ENCODE data around the gene VILL. TPM values are rescaled to one million over a fixed set of nuclear protein-coding genes. Genes with fewer than 3 reads are reported as not detected.

VILL gene
- polyA plus RNA-seq, 1 of the 3 experiments (the other 2 are of a cell fraction), result 8.8 TPM

DNA sequence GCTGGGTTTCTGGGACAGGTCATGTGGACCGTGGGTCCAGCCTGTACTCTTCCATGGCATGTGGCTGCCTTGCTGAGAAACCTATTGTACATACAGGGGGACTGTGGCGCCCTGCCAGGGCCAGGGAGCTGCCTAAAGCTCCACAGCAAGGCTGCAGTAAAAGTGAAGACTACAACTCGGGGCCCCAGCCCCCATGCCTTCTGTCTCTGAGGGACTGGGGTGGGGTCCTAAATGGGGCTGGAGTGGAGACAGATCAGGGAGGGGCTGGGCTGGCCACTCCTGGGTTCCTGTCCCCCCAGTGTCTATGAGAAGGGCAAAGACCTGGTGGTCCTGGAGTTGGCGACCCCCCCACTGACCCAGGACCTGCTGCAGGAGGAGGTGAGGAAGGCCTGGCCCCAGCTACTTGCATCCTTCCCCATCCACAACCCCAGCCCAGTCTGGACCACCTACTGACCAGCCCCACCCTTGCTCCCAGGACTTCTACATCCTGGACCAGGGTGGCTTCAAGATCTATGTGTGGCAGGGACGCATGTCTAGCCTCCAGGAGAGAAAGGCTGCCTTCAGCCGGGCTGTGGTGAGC lies 7.3 kb downstream of the VILL start:
- POLR2A ChIA-PET, result no interaction called here
- no peak overlapping the region for H3K9ac ChIP-seq
- no peak overlapping the region; the same call in 1 of the 2 replicates for H2AFZ ChIP-seq (ENCODE audit: low read depth)
- H3K27me3 ChIP-seq (ENCODE audit: insufficient read depth), result no peaks in the 10 kb centered on the region
- no peaks in the 10 kb centered on the region for H3K9me2 ChIP-seq
- H3K4me1 ChIP-seq (ENCODE audit: control insufficient read depth in 1 of 2, insufficient read depth in 2 of 2, low read depth in 1 of 2, low read length in 1 of 2), result peaks cover 5 to 19% of the 10 kb centered on the region in 2 experiments; a peak in 3 of 4 replicates
- no peaks in the 10 kb centered on the region for H3K79me2 ChIP-seq (ENCODE audit: insufficient read depth)
- H3K36me3 ChIP-seq (replicated peaks in 1 of 2; ENCODE audit: control insufficient read depth in 1 of 2, insufficient read depth in 2 of 2, low read length in 1 of 2), result peaks cover 0 to 3% of the 10 kb centered on the region in 2 experiments
- CTCF ChIA-PET, result interaction anchor here (1.0 to 2.4 kb wide), 11 partner anchors 8 to 183 kb away, joined by 3 to 17 read pairs (median 8); no protein-coding TSS in a partner anchor
- peaks cover 4% of the 10 kb centered on the region for H3F3A ChIP-seq (replicated peaks; ENCODE audit: insufficient read depth)
- no peak overlapping the region for H3K4me2 ChIP-seq
- no peak for DNase-seq
- H3K9me3 ChIP-seq, result no peaks in the 10 kb centered on the region
- no peak overlapping the region for H3K4me3 ChIP-seq (ENCODE audit: low read depth in 2 of 2, low read length in 1 of 2)
- H4K20me1 ChIP-seq (ENCODE audit: insufficient read depth), result no peaks in the 10 kb centered on the region
- WGBS (ENCODE audit: low lambda C conversion rate), result 89% methylated on average over 3 of the region's 6 CpGs
- no peak overlapping the region for H3K27ac ChIP-seq (ENCODE audit: low read depth in 2 of 2, low read length in 1 of 2)
- TF ChIP-seq NRF1 (IDR thresholded peaks at IDR 0.05; ENCODE audit: low read depth, low read length) (no peak), MXI1 (IDR thresholded peaks at IDR 0.05; ENCODE audit: low read depth, low read length) (no peak), TEAD4 (IDR thresholded peaks at IDR 0.05; ENCODE audit: borderline replicate concordance, insufficient read depth) (no peak)
- TF ChIP-seq, protein P1, sequence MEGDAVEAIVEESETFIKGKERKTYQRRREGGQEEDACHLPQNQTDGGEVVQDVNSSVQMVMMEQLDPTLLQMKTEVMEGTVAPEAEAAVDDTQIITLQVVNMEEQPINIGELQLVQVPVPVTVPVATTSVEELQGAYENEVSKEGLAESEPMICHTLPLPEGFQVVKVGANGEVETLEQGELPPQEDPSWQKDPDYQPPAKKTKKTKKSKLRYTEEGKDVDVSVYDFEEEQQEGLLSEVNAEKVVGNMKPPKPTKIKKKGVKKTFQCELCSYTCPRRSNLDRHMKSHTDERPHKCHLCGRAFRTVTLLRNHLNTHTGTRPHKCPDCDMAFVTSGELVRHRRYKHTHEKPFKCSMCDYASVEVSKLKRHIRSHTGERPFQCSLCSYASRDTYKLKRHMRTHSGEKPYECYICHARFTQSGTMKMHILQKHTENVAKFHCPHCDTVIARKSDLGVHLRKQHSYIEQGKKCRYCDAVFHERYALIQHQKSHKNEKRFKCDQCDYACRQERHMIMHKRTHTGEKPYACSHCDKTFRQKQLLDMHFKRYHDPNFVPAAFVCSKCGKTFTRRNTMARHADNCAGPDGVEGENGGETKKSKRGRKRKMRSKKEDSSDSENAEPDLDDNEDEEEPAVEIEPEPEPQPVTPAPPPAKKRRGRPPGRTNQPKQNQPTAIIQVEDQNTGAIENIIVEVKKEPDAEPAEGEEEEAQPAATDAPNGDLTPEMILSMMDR (IDR thresholded peaks at IDR 0.05), result no peak
- TF ChIP-seq, protein P2, sequence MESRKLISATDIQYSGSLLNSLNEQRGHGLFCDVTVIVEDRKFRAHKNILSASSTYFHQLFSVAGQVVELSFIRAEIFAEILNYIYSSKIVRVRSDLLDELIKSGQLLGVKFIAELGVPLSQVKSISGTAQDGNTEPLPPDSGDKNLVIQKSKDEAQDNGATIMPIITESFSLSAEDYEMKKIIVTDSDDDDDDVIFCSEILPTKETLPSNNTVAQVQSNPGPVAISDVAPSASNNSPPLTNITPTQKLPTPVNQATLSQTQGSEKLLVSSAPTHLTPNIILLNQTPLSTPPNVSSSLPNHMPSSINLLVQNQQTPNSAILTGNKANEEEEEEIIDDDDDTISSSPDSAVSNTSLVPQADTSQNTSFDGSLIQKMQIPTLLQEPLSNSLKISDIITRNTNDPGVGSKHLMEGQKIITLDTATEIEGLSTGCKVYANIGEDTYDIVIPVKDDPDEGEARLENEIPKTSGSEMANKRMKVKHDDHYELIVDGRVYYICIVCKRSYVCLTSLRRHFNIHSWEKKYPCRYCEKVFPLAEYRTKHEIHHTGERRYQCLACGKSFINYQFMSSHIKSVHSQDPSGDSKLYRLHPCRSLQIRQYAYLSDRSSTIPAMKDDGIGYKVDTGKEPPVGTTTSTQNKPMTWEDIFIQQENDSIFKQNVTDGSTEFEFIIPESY (IDR thresholded peaks at IDR 0.05; ENCODE audit: borderline replicate concordance, low read depth), result no peak

DNA sequence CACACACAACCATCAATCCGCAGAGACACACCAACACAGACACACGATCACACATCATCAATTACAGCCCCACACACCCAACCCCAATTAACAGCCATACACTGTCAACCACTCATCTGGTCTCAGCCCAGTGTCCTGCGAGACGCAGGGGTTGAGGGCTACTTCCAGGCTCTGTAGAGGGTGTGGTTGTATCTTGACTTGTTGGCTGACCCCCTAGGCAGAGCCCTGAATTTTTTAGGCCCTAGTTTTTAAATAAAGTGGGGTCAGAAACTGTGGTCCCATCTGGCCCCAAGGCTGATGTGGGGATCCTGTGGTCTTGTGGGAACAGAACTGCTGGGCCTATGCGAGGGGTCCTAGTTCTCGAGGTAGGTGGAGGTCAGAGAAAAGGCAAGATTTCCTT lies 9.2 kb downstream of the VILL start:
- Histone ChIP-seq H2AFZ (ENCODE audit: low read depth) (no peak overlapping the region), H3K9ac (no peak overlapping the region), H3K27me3 (ENCODE audit: insufficient read depth) (no peaks in the 10 kb centered on the region), H3K79me2 (ENCODE audit: insufficient read depth) (no peaks in the 10 kb centered on the region), H3K9me2 (no peaks in the 10 kb centered on the region), H4K20me1 (ENCODE audit: insufficient read depth) (no peaks in the 10 kb centered on the region), H3F3A (replicated peaks; ENCODE audit: insufficient read depth) (no peaks in the 10 kb centered on the region), H3K27ac (ENCODE audit: low read depth in 2 of 2, low read length in 1 of 2) (no peak overlapping the region), H3K4me3 (ENCODE audit: low read depth in 2 of 2, low read length in 1 of 2) (no peak overlapping the region), H3K9me3 (no peaks in the 10 kb centered on the region), H3K4me1 (ENCODE audit: control insufficient read depth in 1 of 2, insufficient read depth in 2 of 2, low read depth in 1 of 2, low read length in 1 of 2) (peaks cover 5 to 14% of the 10 kb centered on the region in 2 experiments; a peak in 3 of 4 replicates), H3K36me3 (replicated peaks in 1 of 2; ENCODE audit: control insufficient read depth in 1 of 2, insufficient read depth in 2 of 2, low read length in 1 of 2) (peaks cover 0 to 3% of the 10 kb centered on the region in 2 experiments), H3K4me2 (no peak overlapping the region)
- CTCF ChIA-PET, result no interaction called here
- POLR2A ChIA-PET, result no interaction called here
- WGBS (ENCODE audit: low lambda C conversion rate), result 90% methylated on average over 6 of the region's 6 CpGs
- no peak for DNase-seq
- TF ChIP-seq RCOR1 (IDR thresholded peaks at IDR 0.05; ENCODE audit: low read length) (no peak), FOXJ3 (CRISPR knock-in tag; IDR thresholded peaks at IDR 0.05) (no peak), NRF1 (IDR thresholded peaks at IDR 0.05; ENCODE audit: low read depth, low read length) (no peak), MEF2A (IDR thresholded peaks at IDR 0.05; ENCODE audit: borderline replicate concordance, low read depth) (no peak), GATA2 (CRISPR knock-in tag; IDR thresholded peaks at IDR 0.05) (no peak), NFIC (IDR thresholded peaks at IDR 0.05; ENCODE audit: borderline replicate concordance) (no peak), CHD2 (IDR thresholded peaks at IDR 0.05; ENCODE audit: low read length, partially characterized antibody) (no peak), EP300 (IDR thresholded peaks at IDR 0.05; ENCODE audit: borderline replicate concordance in 1 of 2, low read depth in 1 of 2, low read length in 1 of 2) (no peak)
- TF ChIP-seq, protein P3, sequence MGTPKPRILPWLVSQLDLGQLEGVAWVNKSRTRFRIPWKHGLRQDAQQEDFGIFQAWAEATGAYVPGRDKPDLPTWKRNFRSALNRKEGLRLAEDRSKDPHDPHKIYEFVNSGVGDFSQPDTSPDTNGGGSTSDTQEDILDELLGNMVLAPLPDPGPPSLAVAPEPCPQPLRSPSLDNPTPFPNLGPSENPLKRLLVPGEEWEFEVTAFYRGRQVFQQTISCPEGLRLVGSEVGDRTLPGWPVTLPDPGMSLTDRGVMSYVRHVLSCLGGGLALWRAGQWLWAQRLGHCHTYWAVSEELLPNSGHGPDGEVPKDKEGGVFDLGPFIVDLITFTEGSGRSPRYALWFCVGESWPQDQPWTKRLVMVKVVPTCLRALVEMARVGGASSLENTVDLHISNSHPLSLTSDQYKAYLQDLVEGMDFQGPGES (IDR thresholded peaks at IDR 0.05; ENCODE audit: low read depth, low read length), result no peak
- TF ChIP-seq, protein P4, sequence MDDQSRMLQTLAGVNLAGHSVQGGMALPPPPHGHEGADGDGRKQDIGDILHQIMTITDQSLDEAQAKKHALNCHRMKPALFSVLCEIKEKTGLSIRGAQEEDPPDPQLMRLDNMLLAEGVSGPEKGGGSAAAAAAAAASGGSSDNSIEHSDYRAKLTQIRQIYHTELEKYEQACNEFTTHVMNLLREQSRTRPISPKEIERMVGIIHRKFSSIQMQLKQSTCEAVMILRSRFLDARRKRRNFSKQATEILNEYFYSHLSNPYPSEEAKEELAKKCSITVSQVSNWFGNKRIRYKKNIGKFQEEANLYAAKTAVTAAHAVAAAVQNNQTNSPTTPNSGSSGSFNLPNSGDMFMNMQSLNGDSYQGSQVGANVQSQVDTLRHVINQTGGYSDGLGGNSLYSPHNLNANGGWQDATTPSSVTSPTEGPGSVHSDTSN (IDR thresholded peaks at IDR 0.05), result no peak
- TF ChIP-seq, protein P2 (IDR thresholded peaks at IDR 0.05; ENCODE audit: borderline replicate concordance, low read depth), result no peak

All from SK-N-SH (cell line).